HG03571 (cell line): Measurements from ENCODE around the gene CNN3.

Experiments
- ATAC-seq: cut with Tn5 transposase; IDR thresholded peaks from one replicate; pipeline ENCODE4 v1.9.1; 2021; ENCODE audit not compliant: unreplicated experiment

Gene CNN3

GRCh38 chr1:94926915-94927404 is at the start of gene CNN3:
Gene CNN3 (minus strand): TSS chr1:94927110. CDS start chr1:94926894, 216 bp downstream.
- ATAC-seq, result peak; percentile 59

DNA sequence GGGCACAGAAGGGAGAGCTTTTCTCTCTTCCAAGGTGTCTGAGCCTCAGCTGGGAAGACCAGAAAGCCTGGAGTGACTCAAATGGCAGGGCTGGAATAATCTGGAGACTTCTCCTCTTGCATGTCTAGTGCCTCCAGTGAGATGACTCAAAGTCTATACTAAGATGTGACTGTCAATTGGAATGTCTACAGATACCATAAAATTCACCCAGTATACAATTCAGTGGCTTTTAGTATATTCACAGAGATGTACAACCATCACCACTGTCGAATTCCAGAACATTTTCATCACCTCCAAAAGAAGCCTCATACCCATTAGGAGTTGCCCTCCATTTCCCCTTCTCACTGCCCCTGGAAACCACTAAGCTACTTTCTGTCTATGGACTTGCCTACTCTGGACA is 47.9 kb upstream of the CNN3 start:
- ATAC-seq, result no peak

DNA sequence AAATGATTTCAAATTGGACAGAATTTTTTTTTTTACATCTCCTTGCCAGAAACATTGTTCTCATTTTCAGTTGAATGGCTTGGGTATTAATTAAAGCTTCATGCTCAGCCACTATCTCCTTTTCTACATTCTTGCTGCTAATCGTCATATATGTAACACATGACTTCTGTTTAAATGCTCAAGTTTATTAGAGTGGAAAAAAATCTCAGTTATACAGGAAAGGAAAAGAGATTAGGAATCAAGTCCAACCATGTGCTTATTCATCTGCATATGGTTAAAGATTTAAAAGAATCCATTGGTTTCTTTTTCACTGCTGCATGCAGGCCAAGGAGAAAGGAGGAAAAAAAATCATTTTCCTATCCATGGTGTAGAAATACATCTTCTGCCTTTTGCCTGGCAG is 47.3 kb upstream of the CNN3 start:
- no peak for ATAC-seq

- no peak for ATAC-seq
Measured at GRCh38 chr1:94973309-94973922, 46.5 kb upstream of the CNN3 start.

DNA sequence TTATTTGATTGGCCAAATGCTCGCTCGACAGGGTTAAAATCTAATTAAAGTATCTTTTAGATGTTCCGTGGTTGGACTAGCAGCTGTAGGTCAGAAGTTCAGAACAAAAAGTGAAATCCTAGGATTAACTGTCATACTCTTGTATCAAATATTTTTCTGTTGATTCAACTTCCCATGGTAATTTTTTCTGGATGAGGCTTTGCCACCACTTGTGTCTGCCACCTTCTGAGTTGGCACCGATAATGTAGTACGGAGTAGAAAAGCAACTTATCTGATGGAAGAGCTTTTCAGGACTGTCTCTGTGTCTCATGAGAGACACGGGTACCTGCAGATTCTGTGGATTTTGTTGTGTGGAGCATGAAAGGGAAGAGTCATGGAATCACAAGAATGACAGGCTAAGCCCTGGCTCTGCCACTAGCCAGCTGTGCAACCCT is 44.6 kb upstream of the CNN3 start:
- no peak for ATAC-seq

DNA sequence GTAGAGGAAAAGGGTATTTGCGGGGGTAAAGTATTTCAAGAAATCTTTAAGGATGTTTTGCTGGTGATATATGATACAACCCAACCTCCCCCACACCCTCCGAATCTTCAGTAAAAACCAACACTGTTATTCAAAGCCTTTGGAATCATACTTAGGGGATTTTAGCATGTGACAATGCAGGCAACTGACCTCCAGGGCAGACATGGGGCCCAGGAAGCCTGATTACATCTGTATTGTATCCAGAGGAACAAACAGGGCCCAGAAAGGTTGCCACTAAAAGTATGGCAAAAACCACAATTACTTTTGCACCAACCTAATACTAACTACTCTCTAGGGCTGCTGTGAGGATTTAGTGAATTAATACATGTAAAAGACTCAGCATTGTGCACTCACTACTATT is 43.9 kb upstream of the CNN3 start:
- ATAC-seq, result no peak

- ATAC-seq, result no peak
Measured at GRCh38 chr1:94969137-94969536, 42.2 kb upstream of the CNN3 start.

GRCh38 chr1:94966033-94966432 is 39.1 kb upstream of the CNN3 start:
- ATAC-seq, result no peak

- ATAC-seq, result no peak
Measured at GRCh38 chr1:94963864-94964263, 37.0 kb upstream of the CNN3 start.

DNA sequence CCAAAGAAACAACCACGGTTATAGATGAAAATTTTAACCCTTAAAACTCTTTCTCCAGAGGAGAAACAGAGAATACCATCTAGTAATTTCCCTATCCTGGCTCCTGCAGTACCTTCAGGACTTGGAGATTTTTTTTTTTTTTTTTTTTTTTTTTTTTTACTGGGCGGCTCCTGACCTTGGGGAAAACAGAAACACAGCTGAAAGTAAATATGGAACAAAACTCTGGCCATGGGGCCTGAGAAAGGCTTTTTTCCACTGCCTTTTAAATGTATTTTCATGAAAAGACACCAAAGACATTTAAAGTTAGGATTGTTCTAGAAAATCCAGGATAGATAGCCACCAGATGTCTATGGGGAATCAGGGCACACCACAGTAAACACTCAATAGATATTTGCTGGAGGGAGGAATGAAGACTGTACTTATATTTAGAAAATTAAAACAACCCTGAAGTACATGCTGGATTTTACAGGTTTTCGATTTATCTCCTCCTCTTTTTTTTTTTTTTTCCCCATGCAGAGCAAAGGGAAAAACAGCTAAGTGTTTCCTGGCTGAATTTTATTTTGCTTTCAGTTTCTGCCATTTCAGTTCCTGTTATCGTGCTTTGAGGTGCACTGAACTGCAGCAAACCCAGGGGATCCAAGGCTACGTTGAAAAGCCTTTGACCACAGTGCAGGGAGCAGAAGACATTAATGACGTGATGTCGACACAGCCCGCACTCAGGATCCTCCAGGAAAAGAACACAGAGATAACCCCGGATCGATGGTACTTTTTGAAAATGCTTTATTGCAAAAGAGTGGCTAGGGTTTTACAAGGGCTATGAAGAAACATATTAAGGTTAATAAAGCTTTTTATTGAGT is 35.7 kb upstream of the CNN3 start:
- ATAC-seq, result peak; percentile 96

DNA sequence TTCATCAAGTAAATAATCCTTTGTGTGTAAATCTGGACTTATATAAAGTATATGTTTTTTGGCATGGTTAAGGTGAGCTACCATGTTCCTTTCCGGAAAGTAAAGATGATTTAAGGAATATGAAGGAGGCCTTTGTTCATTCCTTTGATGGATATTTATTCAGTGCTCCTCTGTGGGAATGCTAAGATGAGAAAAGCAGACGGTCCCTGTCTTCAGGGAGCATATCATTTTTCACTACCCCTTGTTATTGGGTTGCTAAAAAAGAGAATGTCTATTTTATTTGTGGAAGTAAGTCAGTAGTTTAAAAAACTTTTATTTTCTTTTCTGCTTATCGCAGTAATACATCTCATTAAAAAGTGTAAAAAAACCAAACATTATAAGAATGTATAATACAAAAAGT is 35.1 kb upstream of the CNN3 start:
- ATAC-seq, result no peak

DNA sequence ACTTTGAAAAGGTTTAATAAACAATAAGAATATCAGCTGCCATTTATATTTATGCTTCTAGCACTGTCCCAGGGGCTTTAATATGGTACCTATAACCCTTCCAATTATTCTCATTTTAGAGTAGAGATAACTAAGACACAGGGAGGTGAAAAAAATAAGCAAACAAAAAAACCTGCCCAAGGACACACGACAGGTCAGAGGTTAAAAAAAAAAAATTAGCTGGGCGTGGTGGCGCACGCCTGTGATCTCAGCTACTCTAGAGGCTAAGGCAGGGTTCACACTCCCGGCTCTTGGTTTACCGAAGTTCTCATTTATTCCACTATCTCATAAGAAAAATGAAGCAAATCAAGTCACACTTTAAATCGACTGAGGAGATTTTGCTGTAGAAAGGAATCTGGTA is 34.7 kb upstream of the CNN3 start:
- no peak for ATAC-seq

GRCh38 chr1:94958081-94958480 is 31.2 kb upstream of the CNN3 start:
- no peak for ATAC-seq

- no peak for ATAC-seq
Measured at GRCh38 chr1:94955767-94956632, 29.1 kb upstream of the CNN3 start.

DNA sequence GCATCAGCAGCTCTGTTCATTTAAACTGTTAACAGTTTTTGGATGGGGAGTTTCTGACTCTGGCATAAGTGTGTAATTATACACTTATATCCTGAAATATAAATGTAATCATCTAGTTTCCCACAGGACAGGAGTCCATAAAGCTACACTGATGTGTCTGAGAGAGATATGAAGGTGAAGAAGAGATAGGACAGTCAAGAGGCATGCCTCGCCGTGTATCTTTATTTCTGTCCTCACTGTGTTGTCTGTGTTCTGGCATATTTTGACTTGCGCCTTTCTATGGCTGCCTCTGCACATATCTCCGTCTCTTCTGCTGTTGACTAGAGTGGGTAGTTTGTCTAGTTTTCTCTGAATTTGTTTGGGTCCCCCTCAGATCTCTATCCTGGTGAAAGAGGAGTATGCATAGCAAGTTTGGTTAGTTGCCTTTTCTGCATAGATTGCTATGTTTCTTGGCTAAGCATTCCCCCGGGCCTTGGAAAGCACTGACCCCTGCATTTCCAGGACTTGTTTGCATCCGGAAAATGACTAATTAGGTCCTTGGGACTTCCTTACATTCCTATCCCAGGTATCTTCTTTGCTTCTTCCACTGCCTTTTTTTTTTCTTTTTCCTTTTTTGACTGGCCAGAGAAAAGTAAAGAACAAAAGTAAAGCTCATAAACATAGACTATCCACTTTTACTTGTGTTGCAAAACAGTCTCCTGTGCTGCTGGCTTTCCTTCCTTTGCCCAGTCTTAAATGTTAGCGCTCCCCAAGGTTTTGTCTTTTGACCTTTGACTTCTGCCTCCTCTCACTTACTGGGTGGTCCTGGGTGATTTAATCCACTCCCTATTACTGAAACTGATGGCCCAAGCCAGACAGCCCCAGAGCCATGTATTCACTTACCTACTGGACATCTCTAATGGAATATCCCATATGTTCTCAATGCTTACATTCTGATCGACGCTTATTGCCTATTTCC is 27.6 kb upstream of the CNN3 start:
- no peak for ATAC-seq

DNA sequence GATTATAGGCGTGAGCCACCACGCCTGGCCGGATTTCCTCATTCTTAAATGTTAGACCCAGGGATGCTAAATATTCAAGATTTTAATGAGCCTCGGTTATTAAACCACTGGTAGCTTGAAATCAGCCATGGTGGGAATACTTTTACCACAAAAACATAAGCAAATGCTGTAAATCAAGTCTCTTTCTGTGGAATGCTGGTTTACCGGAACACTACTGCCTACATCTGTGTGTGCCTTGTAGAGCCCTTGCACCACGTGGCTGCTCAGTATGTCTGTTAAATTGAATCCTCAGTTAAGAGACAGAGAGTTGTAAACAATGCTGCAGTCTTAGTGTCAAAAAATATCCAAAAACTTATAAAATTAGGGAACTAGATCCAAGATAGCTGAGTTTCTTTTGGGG is 26.8 kb upstream of the CNN3 start:
- no peak for ATAC-seq

DNA sequence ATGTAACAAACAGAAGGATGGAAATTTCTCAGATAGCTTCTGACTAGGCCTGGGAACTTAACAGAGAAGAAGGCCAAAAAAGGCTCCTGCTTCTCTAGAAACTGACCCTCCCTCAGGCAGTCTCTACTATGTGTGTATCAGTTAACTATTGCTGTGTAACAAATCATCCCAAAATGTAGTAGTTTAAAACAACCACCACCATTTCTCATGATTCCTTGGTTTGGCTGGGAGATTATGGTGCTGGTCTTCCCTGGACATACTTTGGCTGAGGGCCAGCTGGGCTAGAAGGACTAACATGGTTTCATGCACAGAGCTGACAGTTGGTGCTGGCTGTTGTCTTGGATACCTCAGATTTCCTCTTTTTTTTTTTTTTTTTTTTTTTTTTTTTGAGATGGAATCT is 26.2 kb upstream of the CNN3 start:
- ATAC-seq, result no peak

DNA sequence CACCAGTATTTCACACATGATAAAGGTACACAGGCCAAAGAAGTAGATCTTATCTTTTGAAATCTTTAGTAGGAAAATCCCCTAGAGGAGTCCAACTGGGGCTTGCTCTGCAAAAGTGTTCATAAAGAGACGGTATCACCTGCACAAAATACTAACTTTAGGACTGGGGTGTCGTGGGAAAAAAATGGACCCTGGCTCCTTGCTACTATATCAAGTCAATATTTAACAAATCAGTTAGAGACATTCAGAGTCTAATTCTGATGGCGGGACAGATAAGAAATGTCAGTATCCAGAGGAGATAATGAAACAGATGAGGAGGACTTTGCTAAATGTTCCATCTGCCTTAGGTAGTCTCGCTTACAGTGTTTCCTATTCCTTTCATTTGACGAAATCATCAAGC is 25.6 kb upstream of the CNN3 start:
- no peak for ATAC-seq

- ATAC-seq, result no peak
Measured at GRCh38 chr1:94951509-94952208, 24.7 kb upstream of the CNN3 start.

- no peak for ATAC-seq
Measured at GRCh38 chr1:94951046-94951445, 24.1 kb upstream of the CNN3 start.
